K562 (cell line): Measurements from ENCODE around the gene KIF26A.

Experiments
- CTCF ChIP-seq, 3 experiments: IDR thresholded peaks in 2 of 3; conservative IDR thresholded peaks in 1 of 3; 2 replicates each; pipeline ENCODE4 v1.5.1; 2011 to 2012; ENCODE audit warnings: low read length in 3 of 3, mild to moderate bottlenecking in 3 of 3, control low read depth in 2 of 3, improper control_type of control experiment in 1 of 3, inconsistent platforms in 1 of 3, low read depth in 1 of 3, mixed read lengths in 1 of 3, moderate library complexity in 1 of 3; ENCODE audit not compliant: insufficient read depth in 2 of 3
- GATAD2A ChIP-seq: fragments of 450-650 bp; IDR thresholded peaks from 2 replicates; pipeline ENCODE4 v1.6.1; 2017
- JUNB ChIP-seq: fragments of 450-650 bp; formaldehyde crosslinking; conservative IDR thresholded peaks from 2 replicates; pipeline ENCODE4 v1.4.0; 2020; ENCODE audit warnings: mild to moderate bottlenecking
- RFX7 ChIP-seq: fragments of 250-450 bp; sonication (Bioruptor Pico); IDR thresholded peaks from 2 replicates; pipeline ENCODE4 v1.5.1; 2021; ENCODE audit warnings: mild to moderate bottlenecking
- TF ChIP-seq, protein P1 (sequence below): fragments of 450-650 bp; IDR thresholded peaks from 2 replicates; pipeline ENCODE4 v1.6.1; 2018; ENCODE audit not compliant: partially characterized antibody
- TF ChIP-seq, protein P2 (sequence below), 2 experiments: fragments of 450-650 bp; formaldehyde crosslinking in 1 of 2; IDR thresholded peaks; 2 replicates each; pipeline versions ENCODE4 v1.4.0 to v1.6.1; 2014 to 2020; ENCODE audit warnings: mild to moderate bottlenecking in 2 of 2, borderline replicate concordance in 1 of 2, low read depth in 1 of 2

DNA sequence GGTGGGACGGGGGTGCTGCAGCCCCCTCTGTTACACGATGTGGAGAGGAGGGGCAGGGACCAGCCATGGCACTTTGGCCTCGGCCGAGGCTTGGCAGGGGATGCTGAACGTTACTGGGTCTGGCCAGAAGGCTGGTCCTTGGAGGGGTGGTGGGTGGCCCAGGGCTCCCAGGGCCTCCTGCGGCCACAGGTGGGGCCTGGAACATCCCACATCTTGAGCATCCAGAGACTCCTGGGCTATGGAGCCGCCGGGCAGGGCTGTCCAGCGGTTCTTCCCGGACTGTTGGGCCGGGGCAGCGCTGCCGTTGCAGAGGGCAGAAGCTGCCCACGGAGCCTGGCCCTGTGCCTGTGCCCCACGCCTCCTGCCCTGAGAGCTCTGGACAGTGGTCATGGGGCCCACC lies 15.9 kb downstream of the KIF26A start:
- TF ChIP-seq JUNB (CRISPR knock-in tag) (no peak), RFX7 (no peak), CTCF (IDR thresholded peaks at IDR 0.05 in 2 of 3, conservative IDR thresholded peaks at IDR 0.05 in 1 of 3; ENCODE audit: insufficient read depth in 2 of 3, low read depth in 1 of 3, low read length in 3 of 3) (no peak), GATAD2A (no peak)
- TF ChIP-seq, protein P1, sequence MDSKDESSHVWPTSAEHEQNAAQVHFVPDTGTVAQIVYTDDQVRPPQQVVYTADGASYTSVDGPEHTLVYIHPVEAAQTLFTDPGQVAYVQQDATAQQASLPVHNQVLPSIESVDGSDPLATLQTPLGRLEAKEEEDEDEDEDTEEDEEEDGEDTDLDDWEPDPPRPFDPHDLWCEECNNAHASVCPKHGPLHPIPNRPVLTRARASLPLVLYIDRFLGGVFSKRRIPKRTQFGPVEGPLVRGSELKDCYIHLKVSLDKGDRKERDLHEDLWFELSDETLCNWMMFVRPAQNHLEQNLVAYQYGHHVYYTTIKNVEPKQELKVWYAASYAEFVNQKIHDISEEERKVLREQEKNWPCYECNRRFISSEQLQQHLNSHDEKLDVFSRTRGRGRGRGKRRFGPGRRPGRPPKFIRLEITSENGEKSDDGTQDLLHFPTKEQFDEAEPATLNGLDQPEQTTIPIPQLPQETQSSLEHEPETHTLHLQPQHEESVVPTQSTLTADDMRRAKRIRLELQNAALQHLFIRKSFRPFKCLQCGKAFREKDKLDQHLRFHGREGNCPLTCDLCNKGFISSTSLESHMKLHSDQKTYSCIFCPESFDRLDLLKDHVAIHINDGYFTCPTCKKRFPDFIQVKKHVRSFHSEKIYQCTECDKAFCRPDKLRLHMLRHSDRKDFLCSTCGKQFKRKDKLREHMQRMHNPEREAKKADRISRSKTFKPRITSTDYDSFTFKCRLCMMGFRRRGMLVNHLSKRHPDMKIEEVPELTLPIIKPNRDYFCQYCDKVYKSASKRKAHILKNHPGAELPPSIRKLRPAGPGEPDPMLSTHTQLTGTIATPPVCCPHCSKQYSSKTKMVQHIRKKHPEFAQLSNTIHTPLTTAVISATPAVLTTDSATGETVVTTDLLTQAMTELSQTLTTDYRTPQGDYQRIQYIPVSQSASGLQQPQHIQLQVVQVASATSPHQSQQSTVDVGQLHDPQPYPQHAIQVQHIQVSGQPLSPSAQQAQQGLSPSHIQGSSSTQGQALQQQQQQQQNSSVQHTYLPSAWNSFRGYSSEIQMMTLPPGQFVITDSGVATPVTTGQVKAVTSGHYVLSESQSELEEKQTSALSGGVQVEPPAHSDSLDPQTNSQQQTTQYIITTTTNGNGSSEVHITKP, result no peak
- TF ChIP-seq, protein P2, sequence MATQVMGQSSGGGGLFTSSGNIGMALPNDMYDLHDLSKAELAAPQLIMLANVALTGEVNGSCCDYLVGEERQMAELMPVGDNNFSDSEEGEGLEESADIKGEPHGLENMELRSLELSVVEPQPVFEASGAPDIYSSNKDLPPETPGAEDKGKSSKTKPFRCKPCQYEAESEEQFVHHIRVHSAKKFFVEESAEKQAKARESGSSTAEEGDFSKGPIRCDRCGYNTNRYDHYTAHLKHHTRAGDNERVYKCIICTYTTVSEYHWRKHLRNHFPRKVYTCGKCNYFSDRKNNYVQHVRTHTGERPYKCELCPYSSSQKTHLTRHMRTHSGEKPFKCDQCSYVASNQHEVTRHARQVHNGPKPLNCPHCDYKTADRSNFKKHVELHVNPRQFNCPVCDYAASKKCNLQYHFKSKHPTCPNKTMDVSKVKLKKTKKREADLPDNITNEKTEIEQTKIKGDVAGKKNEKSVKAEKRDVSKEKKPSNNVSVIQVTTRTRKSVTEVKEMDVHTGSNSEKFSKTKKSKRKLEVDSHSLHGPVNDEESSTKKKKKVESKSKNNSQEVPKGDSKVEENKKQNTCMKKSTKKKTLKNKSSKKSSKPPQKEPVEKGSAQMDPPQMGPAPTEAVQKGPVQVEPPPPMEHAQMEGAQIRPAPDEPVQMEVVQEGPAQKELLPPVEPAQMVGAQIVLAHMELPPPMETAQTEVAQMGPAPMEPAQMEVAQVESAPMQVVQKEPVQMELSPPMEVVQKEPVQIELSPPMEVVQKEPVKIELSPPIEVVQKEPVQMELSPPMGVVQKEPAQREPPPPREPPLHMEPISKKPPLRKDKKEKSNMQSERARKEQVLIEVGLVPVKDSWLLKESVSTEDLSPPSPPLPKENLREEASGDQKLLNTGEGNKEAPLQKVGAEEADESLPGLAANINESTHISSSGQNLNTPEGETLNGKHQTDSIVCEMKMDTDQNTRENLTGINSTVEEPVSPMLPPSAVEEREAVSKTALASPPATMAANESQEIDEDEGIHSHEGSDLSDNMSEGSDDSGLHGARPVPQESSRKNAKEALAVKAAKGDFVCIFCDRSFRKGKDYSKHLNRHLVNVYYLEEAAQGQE (IDR thresholded peaks at IDR 0.05; ENCODE audit: borderline replicate concordance), result no peak
- TF ChIP-seq, protein P2 (CRISPR knock-in tag; IDR thresholded peaks at IDR 0.05; ENCODE audit: low read depth), result no peak
